Measurements from ENCODE around the gene STRA8. TPM values are rescaled to one million over a fixed set of nuclear protein-coding genes. Genes with fewer than 3 reads are reported as not detected.

STRA8 gene
- total RNA-seq, 4 donors from 2014 or later = not detected

GRCh38 chr7:135290594-135290993 lies 57.0 kb downstream of the STRA8 start:
- H3K27ac ChIP-seq = no peak overlapping the region
- in situ Hi-C loops (cut with MboI; ENCODE audit: low sequenced_read_pairs in 4 of 4) = loop anchor here in 2 of 4 donors (25.0 kb wide), 2 partner anchors 347 to 722 kb away; no protein-coding TSS in a partner anchor

GRCh38 chr7:135291809-135292253 lies 58.2 kb downstream of the STRA8 start:
- in situ Hi-C loops (cut with MboI; ENCODE audit: low sequenced_read_pairs in 4 of 4) = loop anchor here in 2 of 4 donors (25.0 kb wide), 2 partner anchors 345 to 720 kb away; no protein-coding TSS in a partner anchor
- ATAC-seq = no peak
- H3K9me3 ChIP-seq = no peaks in the 10 kb centered on the region

More at GRCh38 chr7:135290594-135290993, 57.0 kb downstream of the STRA8 start:
- TF ChIP-seq CTCF (IDR thresholded peaks at IDR 0.05 in 4 of 5, conservative IDR thresholded peaks at IDR 0.05 in 1 of 5) (no peak), POLR2A (IDR thresholded peaks at IDR 0.05) (no peak)
- Histone ChIP-seq H3K9me3 (no peaks in the 10 kb centered on the region), H3K4me1 (no peaks in the 10 kb centered on the region), H3K4me3 (no peak overlapping the region), H3K27me3 (no peaks in the 10 kb centered on the region), H3K36me3 (no peaks in the 10 kb centered on the region)
- intact Hi-C loops (cut with DNase I; ENCODE audit: low total_unique reads) = no loop called here
- ATAC-seq (no peak), DNase-seq (no peak)

GRCh38 chr7:135299235-135299634 lies 65.6 kb downstream of the STRA8 start:
- DNase-seq = no peak
- TF ChIP-seq CTCF (IDR thresholded peaks at IDR 0.05 in 4 of 5, conservative IDR thresholded peaks at IDR 0.05 in 1 of 5) (no peak), POLR2A (IDR thresholded peaks at IDR 0.05) (no peak)
- H3K27me3 ChIP-seq = no peaks in the 10 kb centered on the region
- no peak overlapping the region for H3K27ac ChIP-seq
- H3K4me3 ChIP-seq = no peak overlapping the region
- ATAC-seq = no peak
- intact Hi-C loops (cut with DNase I; ENCODE audit: low total_unique reads) (no loop called here), in situ Hi-C loops (cut with MboI; ENCODE audit: low sequenced_read_pairs in 4 of 4) (loop anchor here in 2 of 4 donors (25.0 kb wide), 2 partner anchors 338 to 713 kb away; no protein-coding TSS in a partner anchor)
- H3K9me3 ChIP-seq = no peaks in the 10 kb centered on the region
- no peaks in the 10 kb centered on the region for H3K36me3 ChIP-seq
- H3K4me1 ChIP-seq = no peaks in the 10 kb centered on the region

More at GRCh38 chr7:135291809-135292253, 58.2 kb downstream of the STRA8 start:
- Histone ChIP-seq H3K27me3 (no peaks in the 10 kb centered on the region), H3K4me1 (no peaks in the 10 kb centered on the region), H3K4me3 (no peak overlapping the region), H3K36me3 (no peaks in the 10 kb centered on the region), H3K27ac (no peak overlapping the region)
- no peak for TF ChIP-seq POLR2A (IDR thresholded peaks at IDR 0.05)
- intact Hi-C loops (cut with DNase I; ENCODE audit: low total_unique reads) = no loop called here
- no peak for DNase-seq

- intact Hi-C loops (cut with DNase I; ENCODE audit: low total_unique reads) = no loop called here
- no peaks in the 10 kb centered on the region for H3K27me3 ChIP-seq
- no peaks in the 10 kb centered on the region for H3K4me1 ChIP-seq
- in situ Hi-C loops (cut with MboI; ENCODE audit: low sequenced_read_pairs in 4 of 4) = no loop called here
- no peak overlapping the region for H3K27ac ChIP-seq
- TF ChIP-seq CTCF (IDR thresholded peaks at IDR 0.05 in 4 of 5, conservative IDR thresholded peaks at IDR 0.05 in 1 of 5) (no peak), POLR2A (IDR thresholded peaks at IDR 0.05) (no peak)
- no peak overlapping the region for H3K4me3 ChIP-seq
- no peaks in the 10 kb centered on the region for H3K9me3 ChIP-seq
- H3K36me3 ChIP-seq = no peaks in the 10 kb centered on the region
- no peak for DNase-seq
- no peak for ATAC-seq
Observed at GRCh38 chr7:135300913-135301765, 67.5 kb downstream of the STRA8 start.

Small RNA genes within 50 kb of the gene (microRNA-seq; reads per million reads assigned to microRNA genes)
- 0 to 0.85 reads per million in 2 donors for gene MIR6509 (ENCODE audit: borderline replicate concordance in 2 of 2)

Other genes starting within 250 kb of the STRA8 start
- 1 to 10 TPM in 3 of 4 donors, under 1 TPM in 1; 0.61 to 1.9 (median 1.0) TPM for gene AGBL3, start 247.3 kb upstream of the STRA8 start, total RNA-seq
- gene TMEM140, start 85.8 kb upstream of the STRA8 start, total RNA-seq = 100 to 1,000 TPM; 116 to 179 (median 145) TPM
- gene CYREN, start 63.1 kb upstream of the STRA8 start, total RNA-seq = 10 to 100 TPM; 11.8 to 51.5 (median 20.4) TPM
- 1 to 10 TPM; 3.6 to 8.0 (median 6.4) TPM for gene WDR91, start 22.3 kb upstream of the STRA8 start, total RNA-seq